DMS 273 treated with DMSO at 0.1 percent for 48 hours (cell line): ENCODE data around the gene MT1F.
A peak's percentile ranks its signal among the peaks of the same experiment; 100 is the strongest.
"Not testable (repeated sequence)": the region's sequence is repeated elsewhere in the genome, so short reads cannot be mapped to it uniquely, and the experiment has no call there.

Experiments
- DNase-seq: peaks from one replicate; lab custom pipeline; 2025; lab: John Stamatoyannopoulos, UW

The MT1F gene

DNA sequence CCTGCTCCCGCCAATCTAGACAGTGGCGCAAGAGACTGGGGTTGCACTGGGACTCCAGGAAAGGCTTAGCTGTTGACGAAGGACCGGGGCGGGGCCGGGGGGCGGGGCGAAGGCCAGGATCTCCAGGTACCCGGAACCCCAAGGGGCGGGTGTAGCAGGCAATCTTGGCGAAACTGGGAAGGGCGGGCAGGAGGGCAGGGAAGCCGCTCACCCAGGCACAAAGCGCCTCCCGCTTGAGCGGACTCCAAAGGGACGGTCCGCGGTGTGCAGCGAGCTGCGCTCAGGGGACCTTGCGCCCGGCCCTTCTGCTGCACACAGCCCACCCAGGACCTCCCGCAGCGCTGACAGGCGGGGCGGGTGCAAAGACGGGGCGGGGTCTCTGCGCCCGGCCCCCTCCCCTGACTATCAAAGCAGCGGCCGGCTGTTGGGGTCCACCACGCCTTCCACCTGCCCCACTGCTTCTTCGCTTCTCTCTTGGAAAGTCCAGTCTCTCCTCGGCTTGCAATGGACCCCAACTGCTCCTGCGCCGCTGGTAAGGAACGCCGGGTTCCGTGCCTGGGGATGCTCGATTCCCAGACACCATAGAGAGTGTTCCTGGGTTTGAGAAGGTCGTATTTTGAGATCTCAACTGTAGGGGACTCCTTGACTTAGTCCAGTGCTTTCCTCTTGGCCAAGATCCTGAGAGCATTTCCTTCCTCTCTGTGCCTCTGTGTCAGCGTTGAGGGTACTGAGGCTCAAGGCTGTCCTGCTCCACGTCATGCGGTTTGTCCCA is at the start of gene MT1F:
TSS of gene MT1F (plus strand) at position 405 of the 772 bp plus-strand sequence. CDS start at position 505, 100 bp downstream.
- no peak for DNase-seq

- peak; percentile 91 for DNase-seq
Measured at GRCh38 chr16:56608043-56608875, 49.5 kb upstream of the MT1F start, which contains the start of gene MT2A. MT2A (plus strand) TSS chr16:56608584; CDS start chr16:56608656, 72 bp downstream.

DNA sequence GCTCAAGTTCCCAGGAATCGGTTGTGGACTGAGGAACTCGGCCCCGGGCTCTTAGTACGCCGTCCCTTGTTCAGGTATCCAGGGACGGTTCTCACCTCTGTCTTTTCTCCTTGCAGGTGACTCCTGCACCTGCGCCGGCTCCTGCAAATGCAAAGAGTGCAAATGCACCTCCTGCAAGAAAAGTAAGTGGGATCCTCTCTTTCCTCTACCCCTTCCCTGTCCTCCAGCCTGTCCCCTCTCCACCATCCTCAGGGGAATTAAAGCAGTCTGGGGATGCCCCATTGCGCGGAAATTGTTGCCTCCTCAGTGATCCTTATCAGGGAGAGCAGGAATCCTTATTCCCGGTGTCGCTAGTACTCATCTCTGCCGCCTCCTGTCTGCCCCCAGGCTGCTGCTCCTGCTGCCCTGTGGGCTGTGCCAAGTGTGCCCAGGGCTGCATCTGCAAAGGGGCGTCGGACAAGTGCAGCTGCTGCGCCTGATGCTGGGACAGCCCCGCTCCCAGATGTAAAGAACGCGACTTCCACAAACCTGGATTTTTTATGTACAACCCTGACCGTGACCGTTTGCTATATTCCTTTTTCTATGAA is 48.8 kb upstream of the MT1F start:
- no peak for DNase-seq

GRCh38 chr16:56609463-56609921 is 48.3 kb upstream of the MT1F start:
- DNase-seq = peak; percentile 27

- DNase-seq = no peak
Measured at GRCh38 chr16:56610017-56610608, 47.6 kb upstream of the MT1F start.

- DNase-seq = no peak
Measured at GRCh38 chr16:56610609-56611111, 47.1 kb upstream of the MT1F start.

DNA sequence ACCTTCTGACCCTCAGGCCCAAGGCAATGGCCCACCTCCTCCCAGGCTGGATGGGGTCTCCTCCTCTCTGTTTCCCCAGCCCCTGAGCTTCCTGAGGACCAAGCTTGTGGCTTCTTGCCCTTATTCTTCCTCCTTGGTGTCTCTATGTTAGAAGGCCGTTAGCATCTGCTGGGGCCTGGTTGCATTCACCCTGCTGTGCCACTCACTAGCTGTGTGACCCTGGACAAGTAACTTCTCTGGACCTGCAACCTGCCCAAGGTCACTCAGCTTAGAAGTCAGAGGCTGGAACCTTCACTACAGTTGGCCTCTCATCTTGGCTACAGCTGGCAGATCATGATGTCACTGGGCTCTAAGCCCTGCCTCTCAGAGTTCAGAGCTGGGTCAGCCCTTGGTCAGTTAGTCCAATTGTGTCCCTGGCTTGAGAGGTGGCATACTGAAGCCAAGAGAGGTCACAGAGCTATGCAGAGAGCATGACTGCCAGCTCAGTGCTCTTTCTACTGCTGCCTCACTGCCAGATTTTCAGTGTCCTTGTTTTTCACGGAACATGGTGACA is 46.4 kb upstream of the MT1F start:
- DNase-seq = no peak

- DNase-seq = no peak
Measured at GRCh38 chr16:56613706-56614105, 44.1 kb upstream of the MT1F start.

GRCh38 chr16:56614549-56614991 is 43.2 kb upstream of the MT1F start:
- no peak for DNase-seq

DNA sequence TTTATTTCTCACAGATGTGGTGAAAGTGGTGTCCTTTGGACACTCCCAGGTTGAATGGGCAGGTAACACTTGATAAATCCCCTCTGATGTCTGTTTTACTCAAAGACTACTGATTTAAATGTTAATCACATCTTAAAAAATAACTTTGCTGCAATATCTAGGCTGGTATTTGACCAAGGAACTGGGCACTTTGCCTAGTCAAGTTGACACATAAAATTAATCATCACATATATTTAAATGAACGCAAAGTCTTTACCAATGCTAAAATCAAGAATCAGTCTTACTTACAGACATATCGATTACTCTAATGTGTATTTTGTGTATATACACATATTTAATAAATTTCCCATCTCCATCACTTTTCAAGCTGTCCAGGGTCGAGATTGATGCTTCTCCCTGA is 42.4 kb upstream of the MT1F start:
- no peak for DNase-seq

DNA sequence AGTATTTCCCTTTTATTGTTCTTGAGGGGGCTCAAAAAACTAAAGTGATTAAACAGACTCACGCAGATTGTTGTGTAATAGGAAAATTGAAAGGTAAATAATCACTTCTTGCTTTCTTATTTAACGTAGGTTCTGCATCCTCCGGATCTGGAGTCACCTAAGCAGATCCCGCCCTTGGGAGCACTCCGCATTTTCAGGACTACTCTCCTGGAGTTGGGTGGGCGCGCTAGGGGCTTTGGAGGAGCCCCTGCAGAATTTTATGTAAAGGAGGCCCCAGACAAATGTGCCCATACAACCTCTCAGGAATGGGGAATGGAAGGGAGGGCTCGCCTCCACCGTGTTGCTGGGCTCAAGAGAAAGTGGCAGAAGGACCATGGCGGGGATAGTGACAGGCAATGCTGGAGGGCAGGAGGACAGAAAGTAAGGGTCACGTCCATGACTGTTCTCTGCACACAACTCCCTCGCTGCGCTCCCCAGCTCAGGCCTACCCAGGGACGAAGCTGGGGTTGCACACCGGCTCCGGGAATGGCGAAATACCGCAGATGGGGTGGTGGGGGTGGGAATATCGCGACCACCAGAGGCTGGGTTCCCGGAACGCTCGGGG is 41.0 kb upstream of the MT1F start:
- no peak for DNase-seq

DNA sequence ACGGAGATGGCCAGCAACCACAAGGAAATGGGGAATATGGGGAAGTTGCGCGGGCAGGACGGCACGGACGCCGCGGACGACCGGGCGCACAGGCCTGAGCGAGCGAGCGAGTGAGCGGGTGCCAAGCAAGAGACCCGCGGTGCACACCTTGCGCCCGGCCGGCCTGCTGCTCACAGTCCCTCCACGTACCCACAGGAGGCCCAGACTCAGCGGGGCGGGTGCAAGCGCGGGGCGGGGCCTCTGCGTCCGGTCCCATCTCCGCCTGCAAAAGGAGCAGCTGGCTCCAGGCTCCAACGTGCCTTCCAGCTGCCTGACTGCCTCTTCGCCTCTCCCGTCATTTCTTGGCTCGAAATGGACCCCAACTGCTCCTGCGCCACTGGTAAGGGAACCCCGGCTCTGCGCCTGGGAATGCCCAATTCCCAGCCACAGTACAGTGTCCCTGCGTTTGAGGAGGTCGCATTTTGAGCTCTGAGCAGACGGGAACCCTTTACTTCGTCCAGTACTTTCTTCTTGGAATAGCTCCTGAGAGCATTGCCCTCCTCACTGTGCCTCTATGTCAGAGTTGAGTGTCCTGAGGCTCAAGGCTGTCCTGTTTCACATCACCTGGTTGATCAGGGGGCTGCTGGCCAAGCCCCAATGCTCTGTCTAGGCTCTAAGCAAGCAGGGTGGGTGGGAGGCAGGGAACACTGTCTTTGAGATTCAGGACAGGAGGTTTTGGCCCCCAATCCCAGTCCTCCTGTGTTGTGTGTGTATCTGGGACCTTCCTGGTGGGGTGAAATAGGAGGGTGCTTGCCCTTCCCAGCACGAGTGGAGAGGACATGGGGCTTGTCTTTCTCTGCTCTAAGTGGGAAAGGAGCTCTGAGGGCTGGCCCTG is 40.3 kb upstream of the MT1F start:
- DNase-seq = no peak

GRCh38 chr16:56618138-56618537 is 39.6 kb upstream of the MT1F start:
- DNase-seq = no peak

DNA sequence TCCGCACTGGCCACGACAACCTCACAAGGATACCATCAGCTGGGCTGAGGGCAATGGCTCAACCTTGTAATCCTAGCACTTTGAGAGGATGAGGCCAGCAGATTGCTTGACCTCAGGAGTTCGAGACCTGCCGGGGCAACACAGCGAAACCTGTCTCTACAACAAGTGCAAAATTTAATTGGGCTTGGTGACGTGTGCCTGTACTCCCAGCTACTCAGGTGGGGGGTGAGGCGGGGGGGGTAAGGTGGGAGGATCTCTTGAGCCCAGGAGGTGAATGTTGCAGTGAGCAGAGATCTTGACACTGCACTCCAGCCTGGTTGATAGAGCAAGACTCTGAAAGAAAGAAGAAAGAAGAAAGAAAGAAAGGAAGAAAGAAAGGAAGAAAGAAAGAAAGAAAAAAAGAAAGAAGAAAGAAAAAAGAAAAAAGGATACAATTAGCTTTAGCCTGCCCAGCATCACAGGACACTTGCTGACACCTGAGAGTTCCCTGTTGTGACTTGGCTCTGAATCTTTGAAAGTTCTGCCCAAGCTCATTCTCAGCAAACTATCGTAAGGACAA is 37.3 kb upstream of the MT1F start:
- no peak for DNase-seq

GRCh38 chr16:56621665-56622445 is 35.9 kb upstream of the MT1F start:
- DNase-seq = not testable (repeated sequence)

DNA sequence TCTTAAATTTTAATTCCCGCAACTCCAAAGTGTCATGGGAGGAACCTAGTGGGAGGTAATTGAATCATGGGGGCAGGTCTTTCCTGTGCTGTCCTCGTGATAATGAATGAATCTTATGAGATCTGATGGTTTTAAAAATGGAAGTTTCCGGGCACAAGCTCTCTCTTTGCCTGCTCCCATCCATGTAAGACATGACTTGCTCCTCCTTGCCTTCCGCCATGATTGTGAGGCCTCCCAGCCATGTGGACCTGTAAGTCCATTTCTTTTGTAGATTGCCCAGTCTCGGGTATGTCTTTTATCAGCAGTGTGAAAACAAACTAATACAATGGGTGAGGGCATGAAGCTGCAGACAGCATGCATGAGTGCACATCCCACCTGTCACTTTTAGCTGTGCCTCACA is 34.6 kb upstream of the MT1F start:
- DNase-seq = not testable (repeated sequence)

DNA sequence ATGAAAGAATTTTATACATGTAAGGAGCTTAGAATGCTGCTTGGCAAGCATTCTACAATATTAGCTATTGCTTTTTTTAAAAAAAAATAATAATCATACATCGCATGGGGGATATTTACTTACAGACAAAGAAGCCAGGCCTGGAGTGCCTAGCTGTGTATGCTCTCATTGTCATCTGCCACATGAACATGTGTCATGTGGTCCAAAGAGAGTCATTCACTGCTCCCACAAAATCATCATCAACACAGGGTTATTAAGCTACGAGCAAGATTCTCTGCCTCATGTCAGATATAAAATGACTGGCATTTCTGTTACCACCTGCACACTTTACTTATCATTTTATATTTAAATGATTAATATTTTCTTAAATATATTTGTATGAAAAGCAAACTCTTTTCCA is 34.1 kb upstream of the MT1F start:
- DNase-seq = no peak

DNA sequence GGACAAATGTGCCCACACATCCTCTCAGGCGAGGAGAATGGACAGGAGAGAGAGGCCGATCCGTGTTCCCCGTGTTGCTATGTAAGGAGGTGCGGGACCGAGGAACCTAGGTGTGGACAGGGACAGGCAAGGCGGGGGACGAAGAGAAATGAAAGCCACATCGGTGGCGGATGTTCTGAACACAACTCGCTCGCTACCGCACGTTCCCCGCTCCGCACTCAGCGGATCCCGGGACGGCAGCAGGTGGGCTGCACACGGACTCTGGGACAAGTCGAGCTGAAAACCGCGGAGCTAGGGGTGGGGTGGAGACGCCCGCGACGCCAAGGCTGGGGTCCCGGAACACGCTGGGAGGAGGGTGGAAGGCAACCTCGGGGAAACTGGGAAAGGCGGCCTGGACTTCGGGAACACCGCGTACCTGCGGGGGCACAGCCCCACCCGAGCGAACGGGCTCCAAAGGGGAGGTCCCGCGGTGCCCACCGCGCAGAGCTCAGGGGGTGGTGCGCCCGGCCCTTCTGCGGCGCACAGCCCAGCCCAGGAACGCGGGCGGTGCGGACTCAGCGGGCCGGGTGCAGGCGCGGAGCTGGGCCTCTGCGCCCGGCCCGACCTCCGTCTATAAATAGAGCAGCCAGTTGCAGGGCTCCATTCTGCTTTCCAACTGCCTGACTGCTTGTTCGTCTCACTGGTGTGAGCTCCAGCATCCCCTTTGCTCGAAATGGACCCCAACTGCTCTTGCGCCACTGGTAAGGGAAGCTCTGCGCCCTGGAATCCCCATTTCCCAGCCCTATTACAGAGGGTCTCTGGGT is 32.4 kb upstream of the MT1F start, which contains the start of gene MT1E:
TSS of gene MT1E (plus strand) at position 642 of the 803 bp plus-strand sequence. CDS start at position 713, 71 bp downstream.
- no peak for DNase-seq
